Activated T-cell treated with anti-CD3 and anti-CD28 coated beads for 1 hour (primary cell): Measurements from ENCODE around the gene C6orf47.

Source experiments
- DNase-seq: peaks from one replicate; pipeline ENCODE4 v3.0.0-alpha.2; 2020; ENCODE audit warnings: low read depth

Gene C6orf47

DNA sequence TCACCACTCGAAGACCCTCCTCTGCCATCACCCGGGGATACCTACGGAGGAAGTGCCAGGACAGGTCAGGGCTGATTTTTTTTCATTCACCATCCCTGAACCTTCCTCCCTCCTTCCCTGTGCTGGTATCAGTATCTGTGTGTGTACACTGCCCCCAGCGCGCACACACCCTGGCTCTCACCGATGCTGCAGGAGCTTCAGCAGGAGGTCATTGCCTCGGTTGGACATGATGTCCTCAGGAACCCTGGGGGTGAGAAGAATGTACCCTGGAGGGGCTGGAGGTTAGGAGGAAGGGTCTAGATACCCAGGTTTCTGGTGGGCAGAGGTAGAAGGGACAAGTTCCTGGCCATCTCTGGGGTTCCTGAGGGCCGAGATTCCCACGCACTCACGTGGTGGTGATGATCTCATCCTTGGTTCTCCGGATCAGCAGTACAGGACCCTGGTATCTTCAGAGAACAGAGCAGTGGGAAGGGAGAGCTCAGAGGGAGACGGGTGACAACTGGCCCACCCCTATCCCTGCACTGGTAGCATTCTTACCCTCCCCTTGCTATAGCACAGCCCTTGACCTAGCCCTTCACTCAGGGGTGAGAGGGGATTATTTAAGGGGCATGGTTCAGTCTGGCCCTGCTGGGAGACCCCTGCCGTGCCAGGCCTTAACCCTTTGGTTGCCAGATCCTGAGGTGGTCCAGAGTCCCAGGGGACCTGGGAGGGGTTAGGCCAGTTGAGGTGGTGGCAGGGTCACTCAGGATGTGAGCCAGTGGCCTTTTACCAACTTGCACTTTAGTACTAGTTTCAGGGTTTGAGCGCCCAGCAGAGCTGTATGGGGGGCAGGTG, 27.5 kb upstream of the C6orf47 start:
- DNase-seq: no peak

DNA sequence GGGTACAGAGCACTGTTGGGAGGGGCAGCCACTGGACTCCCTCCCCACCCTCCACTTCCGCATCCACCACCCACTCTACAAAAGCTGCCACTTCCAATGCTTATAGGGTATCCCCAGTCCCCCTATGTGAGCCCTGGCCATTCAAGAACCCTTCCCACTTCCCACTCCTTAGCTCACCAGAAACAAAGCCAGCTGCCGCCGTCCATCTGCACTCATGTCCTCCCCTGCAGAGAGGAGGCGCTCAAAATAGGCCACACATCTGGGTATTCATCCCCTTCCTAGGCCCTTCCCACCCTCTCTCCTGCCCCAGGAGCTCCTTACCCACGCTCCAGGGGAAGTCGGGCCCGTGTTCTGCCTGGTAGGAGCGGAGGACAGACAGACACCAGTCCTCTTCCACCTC, 26.7 kb upstream of the C6orf47 start:
- no peak for DNase-seq

DNA sequence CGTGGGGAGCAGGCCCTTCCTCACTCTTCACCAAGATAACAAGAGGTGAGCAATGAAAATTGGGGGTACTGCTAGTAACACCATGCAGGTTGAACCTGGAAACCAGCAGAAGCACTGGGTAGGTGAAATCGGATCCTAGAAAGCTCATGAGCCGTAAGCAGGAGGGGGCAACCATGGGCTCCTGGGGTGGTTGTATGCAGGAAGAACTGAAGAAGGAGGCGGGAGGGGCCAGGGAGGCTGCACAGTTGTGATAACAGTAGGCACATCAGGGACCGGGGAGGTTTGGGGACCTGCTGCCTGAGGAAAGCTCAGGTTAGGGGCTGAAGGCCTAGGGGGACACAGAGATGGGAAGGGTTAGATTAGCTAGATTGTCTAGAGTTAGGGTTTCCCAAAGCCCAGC, 25.9 kb upstream of the C6orf47 start:
- no peak for DNase-seq

DNA sequence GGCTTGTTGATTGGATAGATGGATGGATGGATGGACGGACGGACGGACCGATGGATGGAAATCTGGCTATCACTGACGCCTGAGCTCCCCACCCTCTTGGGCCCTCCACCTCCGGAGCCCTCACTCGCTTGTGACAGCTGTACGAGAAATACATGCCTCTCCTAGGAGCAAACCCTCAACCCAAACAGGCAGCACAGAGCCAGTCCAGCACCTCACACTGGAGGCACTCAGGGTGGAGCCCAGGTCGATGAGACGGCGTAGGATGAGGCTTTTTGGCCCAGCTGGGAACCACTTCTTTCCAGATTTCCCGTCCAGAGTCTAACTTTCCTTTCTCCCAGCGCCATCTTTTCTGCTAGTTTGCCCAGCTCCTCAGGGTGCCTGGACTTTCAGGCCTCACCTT, 23.0 kb upstream of the C6orf47 start:
- no peak for DNase-seq

DNA sequence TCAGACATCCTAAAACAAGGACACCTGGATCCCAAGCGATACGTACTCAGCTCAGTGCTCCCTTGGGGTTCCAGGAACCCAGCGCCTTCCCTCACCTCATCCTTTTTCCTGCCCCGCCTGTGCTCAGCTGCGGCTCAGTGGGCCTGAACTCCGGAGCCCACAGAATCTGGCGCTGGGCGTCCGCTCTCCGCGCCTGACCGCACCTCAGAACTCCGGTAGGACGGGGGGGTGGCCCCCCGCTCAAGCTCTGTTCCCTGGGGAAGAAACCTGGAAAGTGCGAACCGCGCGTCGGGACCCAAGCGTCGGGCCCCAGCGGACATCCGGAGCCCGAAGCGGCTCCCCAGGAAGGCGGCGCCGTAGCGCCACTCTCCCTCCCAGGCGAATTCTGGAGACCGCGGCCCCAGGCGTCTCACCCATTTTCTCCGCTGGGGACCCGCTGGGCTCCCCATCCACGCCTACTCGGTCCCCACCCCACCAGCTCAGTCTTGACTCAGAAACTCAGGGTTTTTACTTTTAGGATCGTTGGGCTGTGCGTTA, 20.6 kb upstream of the C6orf47 start:
- DNase-seq: no peak

DNA sequence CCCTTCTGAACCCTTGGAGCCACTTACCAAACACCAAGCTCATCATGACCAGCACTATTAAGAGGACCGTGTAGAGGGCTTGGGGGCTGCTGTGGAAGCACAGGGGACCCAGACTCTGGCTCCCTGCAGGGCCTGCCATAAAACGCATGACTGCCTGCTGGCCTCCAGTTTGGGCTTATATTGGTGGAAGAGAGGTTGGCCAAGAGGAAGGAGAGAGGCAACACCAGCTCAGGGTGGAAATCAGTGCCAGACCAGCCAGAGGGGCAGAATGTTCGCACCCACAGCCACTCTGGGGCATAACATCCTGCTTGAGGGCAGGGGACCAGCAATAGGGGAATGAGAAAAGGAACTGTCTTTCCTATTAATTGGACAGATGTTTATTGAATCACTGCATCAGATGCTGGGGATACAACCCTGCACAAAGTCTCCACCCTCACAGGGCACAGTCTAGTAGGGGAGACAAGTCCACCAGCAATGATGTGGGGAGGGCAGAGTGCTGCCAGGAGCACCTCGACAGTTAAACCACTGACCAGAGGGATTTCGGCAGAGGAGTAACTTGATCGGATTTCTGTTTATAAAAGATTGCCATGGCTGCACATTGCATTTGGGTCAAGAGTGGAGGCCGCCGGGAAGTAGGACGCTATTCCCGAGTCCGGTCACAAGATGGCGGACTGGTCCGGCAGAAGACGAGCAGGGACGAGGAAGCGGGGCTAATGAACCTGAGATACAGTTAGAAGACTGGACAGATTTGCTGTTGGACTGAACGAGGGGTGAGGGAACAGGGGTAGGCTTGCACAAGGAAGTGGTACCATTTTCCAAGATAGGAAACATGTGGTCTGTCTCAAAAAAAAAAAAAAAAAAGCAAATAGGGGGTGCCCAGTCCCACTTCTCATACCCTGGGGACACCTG, 19.9 kb upstream of the C6orf47 start, which contains the start of gene LY6G5C:
TSS of gene LY6G5C (minus strand) at position 842 of the 909 bp plus-strand sequence. CDS start at position 148, 694 bp downstream.
- peak; percentile 43 for DNase-seq

DNA sequence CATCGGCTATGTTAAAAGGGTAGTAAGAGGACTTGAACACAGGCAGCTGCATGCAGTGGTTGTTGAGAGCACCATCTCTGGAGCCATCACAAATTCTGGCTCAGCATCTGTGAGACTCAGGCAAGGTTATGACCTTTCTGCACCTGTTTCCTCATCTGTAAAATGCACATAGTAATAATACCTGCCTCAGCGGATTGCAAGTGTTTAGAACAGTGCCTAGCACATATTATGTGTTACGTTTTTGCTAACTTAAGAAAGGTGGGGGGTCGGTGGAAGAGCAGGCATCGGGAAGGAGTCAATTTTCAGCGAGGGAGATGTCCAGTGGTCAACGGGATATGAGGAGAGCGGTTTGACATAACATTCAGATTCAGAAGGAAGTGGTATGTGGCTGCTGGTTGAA, 17.4 kb upstream of the C6orf47 start:
- DNase-seq: no peak

DNA sequence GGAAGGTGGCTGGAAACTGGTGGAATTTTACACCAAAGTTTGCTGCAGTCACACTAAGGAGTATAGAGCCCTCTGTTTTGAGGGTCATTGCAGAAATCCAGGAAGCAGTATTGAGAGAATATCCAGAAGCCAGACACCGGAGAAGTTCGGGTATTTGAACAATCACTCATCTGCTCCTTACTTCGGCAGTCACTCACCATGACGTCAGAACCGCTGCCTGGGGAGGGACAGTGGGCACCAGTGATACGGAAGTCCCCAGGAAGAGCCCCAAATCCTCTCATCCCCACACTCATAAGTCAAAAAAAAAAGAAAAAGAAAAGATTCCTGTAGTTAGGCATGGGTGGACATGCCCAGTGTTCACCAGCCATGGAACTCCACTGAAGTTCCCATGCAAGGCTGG, 16.3 kb upstream of the C6orf47 start:
- DNase-seq: no peak

DNA sequence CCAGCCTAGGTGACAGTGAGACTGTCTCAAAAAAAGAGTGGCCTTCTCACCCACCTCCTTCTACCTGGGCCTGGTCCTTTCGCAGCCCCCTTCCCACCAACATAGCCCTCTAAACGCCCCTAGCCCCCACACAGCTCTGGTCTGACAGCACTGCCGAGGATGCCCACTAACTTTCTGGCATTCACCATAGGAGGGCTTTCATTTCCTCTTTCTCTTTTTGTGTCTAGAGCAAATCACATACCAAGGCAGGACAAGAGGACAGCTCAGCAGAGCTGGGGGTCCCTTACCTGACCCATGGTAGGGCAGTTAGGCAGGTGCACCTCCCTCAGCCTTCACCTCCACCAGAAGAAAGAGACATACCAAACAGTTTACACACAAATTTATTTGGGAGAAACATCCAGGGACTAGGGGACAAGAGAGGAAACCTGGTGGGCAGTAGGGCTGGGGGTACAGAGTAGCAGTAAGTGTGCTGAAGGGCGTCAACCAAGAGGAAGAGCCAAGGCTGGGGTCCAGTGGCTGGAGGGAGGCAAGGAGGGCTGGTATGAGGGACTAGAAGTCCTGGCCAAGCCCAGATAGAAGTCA, 15.8 kb upstream of the C6orf47 start:
- DNase-seq: no peak

DNA sequence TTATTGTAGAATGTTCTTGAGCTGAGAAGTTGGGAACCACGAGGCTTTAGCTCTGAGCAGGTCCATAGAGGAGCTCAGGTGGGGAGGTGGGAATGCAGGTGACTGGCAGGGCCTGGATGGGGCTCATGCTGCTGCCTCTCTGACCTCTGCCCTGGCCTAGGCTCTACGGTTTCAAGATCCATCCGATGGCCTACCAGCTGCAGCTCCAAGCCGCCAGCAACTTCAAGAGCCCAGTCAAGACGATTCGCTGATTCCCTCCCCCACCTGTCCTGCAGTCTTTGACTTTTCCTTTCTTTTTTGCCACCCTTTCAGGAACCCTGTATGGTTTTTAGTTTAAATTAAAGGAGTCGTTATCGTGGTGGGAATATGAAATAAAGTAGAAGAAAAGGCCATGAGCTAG, 9.1 kb upstream of the C6orf47 start, which contains the start of gene LY6G5B:
TSS of gene LY6G5B (plus strand) at position 301 of the 400 bp plus-strand sequence. CDS start 975 bp downstream, outside the sequence.
- no peak for DNase-seq

DNA sequence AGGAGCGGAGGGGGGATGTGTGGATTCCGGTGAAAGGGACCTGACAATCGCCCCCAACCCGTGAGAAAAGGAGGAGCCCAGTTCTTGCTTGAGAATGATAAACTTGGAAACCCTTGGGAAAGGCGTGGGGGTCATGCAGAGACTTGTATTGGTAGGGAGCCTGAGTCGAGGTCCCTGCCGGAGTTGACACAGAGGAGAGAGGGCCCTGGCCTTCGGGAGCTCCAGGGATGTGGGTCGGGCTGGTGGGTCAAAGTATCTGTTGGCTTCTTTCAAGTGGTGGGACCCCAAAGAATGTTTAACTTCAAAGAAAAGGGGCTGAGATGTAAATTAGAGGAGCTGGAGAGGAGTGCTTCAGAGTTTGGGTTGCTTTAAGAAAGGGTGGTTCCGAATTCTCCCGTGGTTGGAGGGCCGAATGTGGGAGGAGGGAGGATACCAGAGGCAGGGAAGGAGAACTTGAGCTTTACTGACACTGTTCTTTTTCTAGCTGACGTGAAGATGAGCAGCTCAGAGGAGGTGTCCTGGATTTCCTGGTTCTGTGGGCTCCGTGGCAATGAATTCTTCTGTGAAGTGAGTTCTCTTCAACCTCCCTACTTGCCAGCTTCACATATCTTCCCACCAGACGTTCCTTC, 5.9 kb upstream of the C6orf47 start:
- no peak for DNase-seq

DNA sequence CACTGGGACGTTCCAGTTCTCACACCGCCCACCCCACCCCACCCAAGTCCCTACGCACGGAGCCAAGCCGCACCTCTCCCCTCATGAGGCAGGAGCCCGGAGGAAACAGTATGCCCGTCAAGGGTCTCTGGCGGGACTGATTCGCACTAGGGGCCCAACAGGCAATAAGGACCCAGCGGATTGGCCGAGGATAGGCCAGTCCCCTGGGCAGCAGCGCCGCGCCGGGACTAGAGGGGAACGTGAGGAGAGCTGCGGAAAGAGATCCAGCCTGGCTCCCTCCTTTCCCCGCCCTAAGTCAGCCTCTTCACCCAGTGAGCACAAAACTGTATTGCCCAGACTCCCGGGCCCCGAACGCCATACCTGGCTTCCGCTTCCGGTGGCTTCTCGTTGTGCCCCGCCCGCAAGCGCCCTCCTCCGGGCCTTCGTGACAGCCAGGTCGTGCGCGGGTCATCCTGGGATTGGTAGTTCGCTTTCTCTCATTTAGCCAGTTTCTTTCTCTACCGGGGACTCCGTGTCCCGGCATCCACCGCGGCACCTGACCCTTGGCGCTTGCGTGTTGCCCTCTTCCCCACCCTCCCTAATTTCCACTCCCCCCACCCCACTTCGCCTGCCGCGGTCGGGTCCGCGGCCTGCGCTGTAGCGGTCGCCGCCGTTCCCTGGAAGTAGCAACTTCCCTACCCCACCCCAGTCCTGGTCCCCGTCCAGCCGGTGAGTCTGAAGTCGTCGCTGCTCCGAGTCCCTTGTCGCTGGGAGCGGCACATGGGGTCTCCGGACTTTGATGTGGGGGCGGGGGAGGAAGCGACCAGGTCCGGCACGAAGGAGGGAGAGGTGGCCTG, 5.1 kb upstream of the C6orf47 start, which contains the start of gene CSNK2B:
TSS of gene CSNK2B (plus strand) at position 580 of the 836 bp plus-strand sequence. CDS start 752 bp downstream, outside the sequence.
- peak; percentile 95 for DNase-seq

DNA sequence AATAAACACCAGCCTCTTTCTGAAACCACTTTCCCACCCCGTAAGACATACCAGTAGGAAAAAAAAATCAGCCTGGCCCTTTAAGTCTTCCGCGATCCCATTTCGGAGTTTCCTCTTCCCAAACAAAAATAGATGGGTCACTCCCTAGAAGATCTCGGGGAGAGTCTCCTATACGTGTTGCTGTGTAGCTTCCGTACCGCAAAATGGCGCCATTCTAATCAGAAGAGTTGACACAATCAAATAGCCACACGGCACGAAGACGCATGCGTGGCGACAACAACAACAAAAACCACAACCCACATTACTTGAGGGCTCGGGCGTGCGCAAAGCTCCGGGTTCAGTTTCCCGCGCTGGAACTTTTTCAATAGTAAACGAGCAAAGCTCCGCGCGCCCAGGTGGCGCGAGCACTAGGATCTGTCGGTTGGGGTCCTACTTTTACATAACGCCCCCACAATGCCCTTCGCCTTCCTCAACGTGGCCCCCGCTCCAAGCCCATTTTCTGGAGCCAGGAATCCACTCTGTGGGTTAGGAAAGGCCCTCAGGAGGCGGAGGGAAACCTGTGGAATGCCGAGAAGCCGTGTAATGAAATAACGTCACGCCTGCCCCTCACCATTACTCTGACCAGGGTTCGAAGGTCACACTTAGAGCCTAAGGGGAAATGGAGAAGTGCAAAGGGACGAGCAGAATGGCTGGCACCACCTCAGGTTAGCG, 4.4 kb upstream of the C6orf47 start, which contains the start of gene GPANK1:
TSS of gene GPANK1 (minus strand) at position 208 of the 711 bp plus-strand sequence. CDS start 519 bp downstream, outside the sequence.
- DNase-seq: peak; percentile 86

DNA sequence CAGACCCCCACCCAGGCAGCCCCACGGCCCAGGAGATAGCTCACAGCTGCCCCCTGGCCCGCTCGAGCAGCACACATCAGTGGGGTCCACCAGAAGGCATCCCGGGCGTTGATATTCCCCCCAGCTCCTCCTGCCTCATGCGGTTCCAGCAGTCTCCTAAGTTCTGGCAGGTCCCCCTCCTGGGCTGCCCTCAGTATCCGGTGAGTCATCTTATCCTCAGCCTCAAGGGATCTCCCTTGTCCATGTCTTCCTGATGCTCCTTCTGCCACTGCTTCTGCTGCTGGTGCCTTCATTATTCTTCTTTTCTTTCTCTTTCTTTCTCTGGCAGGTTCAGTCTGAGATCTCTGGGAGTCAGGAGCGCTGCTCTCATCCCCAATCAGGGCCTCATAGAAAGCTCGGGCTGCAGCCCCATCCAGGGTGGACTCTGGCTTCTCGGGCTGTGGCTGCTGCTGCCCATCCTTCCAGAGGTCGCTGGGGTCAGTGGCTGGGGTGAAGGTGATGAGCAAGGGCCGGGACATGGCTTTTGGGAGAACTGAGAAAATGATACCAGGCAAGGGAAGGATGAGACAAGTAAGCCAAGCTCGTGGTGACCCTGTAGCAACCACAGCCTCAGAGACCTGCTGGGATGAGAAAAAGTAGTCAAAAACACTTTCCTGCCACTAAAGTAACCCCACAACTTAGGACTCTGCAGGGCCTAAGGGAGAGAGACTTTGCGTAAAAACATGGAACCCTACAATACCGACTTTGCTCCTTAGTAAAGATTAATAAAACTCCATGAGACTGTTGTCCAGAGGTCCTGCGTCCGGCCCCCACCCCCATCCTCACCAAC, 3.6 kb upstream of the C6orf47 start:
- DNase-seq: no peak

DNA sequence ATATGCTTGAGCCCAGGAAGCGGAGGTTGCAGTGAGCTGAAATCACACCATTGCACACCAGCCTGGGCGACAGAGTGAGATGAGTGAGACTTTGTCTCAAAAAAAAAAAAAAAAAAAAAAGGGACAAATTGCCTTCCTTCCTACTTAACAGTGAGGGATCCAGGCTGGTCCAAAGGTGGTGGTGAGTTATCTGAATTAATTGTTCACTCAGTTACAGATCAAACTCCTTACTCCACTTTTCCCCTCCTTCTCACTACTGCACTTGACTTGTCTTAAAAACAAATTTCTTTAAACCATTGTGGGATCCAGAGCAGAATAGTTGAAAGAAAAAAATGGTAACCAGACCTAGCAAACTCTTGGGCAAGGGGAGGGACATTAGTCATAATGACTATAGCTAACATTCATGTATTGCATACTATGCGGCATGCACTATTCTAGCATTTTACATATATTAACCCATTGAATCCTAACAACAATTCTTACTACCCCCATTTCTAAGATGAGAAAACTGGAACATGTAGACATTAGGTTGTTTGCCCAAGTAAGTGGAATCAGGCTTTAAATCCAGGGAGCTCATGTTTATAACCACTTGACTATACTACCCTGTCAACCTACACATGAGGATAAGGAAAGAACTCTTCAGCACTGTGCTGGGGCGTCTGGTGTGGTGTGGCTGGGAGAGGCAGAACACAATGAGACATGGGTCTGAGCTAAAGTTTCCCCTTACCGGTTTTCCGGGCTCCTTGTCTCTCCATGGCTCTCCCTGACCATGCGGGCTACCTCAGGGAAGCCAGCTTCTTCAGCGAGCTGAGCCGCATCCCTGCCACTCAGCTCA, 2.8 kb upstream of the C6orf47 start:
- DNase-seq: no peak

DNA sequence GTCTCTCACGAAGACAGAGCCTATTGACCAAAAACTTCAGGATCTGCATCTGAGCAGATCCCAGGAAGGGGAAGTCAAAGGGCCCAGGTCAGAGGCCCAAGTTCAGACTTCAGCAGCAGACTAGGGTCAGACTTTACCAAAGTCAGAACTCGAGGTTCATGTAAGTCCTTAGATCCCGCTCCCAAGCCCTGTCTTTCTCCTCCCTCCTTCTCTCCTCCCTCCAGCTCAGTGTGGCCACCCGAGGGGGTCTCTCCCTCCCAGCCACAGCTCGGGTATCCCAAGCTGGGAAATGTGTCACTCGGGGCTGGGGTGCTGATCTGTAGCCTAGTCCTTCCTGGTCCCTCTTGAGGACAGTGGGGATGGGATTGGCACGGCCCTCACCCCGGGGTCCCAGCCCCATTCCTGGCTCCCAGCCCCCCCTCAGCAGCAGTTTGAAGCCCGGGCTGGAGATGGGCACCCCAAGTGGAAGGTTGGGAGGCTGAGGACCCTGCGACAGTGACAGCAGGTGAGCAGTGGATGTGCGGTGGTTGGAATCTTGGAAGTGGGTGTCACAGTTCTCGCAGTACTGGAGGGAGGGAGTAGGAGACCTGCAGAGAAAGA, 1.6 kb upstream of the C6orf47 start:
- DNase-seq: no peak
